ELR (cell line): Measurements from ENCODE around the gene COP1.

ENCODE experiments used
- DNase-seq: peaks from one replicate; pipeline ENCODE4 v3.0.0-alpha.2; 2015; ENCODE audit warnings: low read depth

Gene COP1

GRCh38 chr1:175963740-175964139 lies 243.3 kb downstream of the COP1 start:
- DNase-seq, result no peak

DNA sequence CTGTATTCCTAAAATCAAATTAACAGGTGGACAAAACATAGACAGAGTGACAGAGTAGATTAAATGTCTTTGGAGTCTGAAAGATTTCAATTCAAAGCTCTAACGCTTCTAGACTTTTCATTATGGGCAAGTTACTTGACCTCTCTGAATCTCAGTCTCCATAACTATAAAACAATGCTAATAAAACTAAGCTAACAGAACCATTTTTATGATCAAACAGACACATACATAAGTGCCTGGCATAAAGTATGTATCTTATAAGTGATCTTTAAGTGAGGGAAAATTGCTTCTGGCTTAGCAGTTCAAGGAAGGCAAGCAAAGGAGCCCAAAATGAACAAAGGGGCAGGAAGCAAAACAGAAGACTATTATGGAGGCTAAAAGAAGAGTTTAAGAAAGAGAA lies 246.9 kb downstream of the COP1 start:
- no peak for DNase-seq

GRCh38 chr1:175951627-175952026 lies 255.5 kb downstream of the COP1 start:
- no peak for DNase-seq

- no peak for DNase-seq
Measured at GRCh38 chr1:175947771-175948170, 259.3 kb downstream of the COP1 start.

- no peak for DNase-seq
Measured at GRCh38 chr1:175944591-175944990, 262.5 kb downstream of the COP1 start.

DNA sequence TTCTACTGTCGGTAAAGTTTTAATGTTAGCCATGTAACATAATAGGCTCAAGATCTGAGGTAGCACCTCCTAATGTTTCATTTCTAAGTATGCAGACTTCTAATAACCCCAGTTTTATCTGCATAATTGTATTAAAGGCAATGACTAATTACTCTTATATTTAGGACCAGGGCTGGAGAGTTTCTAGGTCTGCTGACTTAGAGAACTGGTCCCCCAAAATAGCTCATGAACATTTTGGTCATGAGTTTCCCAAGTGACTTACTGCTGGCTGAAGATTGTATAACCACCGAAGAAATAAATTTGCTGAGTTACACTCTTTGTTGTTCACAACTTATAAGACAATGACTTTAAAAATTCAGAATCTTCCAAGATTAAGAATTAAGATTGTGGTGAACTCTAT lies 265.9 kb downstream of the COP1 start:
- DNase-seq, result no peak

GRCh38 chr1:175936736-175937135 lies 270.4 kb downstream of the COP1 start:
- DNase-seq, result no peak

- no peak for DNase-seq
Measured at GRCh38 chr1:175935566-175936115, 271.4 kb downstream of the COP1 start.

DNA sequence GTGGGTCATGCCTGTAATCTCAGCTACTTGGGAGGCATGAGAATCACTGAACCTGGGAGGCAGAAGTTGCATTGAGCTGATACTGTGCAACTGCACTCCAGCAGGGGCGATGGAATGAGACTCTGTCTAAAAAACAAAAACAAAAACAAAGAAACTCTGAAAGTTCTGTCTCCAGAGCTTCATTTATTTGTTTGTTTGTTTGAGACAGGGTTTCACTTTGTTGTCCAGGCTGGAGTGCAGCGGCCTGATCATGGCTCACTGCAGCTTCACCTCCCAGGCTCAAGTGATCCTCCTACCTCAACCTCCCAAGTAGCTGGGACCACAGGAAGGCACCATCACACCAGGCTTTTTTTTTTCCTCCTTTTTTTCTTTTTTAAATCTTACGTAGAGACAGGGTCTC lies 271.9 kb downstream of the COP1 start:
- no peak for DNase-seq

DNA sequence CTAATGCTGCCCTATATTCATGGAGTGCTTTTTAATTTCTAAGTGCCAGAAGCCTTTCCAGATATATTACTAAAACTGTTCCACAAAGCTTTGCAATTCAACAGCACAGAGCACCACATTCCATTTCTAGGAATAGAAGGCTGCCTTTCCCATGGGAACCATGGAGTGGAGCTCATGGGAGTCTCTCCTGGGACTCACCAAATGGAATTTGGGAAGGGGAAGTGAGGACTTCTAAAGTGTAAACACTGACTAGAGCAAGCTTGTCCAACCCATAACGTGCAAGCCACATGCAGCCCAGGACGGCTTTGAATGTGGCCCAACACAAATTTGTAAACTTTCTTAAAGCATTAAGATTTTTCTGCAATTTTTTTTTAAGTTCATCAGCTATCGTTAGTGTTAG lies 273.3 kb downstream of the COP1 start:
- DNase-seq, result no peak

- DNase-seq, result no peak
Measured at GRCh38 chr1:175927944-175928343, 279.1 kb downstream of the COP1 start.

- no peak for DNase-seq
Measured at GRCh38 chr1:175922254-175922881, 284.7 kb downstream of the COP1 start.

DNA sequence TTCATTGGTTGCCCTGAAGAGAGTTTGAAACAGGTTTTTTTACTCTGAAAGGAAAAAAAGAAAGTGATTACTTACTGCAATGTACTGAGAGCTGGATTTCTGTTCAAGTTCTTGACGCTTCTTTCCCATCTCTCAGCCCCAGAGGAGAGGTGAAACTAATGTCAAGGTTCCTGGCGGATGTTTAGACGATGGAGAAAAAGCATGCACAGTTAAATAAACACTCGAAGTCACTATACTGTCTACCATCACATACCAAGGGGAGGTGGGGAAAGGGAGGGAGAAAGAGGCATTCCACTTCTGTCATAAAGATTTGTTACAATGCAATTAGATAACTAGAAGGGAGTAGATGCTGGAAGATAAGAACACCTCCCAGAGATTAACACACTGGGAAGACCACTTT lies 286.7 kb downstream of the COP1 start:
- DNase-seq, result no peak

- DNase-seq, result no peak
Measured at GRCh38 chr1:175919001-175919400, 288.1 kb downstream of the COP1 start.

DNA sequence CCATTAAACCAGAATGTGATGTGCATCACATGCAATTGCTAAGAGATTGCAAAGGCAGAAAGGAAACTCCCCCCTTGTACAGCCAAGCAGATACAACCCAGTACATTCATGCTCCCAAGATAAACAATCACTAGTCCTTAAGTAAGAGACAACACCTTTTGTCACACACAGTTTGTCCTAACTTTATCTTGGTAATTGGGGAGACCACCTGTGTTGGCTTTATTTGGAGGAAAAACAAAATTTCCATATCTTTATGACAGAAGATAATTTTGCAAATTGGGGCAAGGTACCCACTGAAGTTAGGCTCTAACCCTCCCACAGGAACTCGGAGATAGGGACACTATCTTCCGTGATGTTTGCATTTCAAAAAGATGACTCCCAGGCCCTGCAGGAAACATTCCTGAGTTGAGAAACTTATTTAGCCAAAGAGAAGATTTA lies 288.7 kb downstream of the COP1 start:
- DNase-seq, result no peak

DNA sequence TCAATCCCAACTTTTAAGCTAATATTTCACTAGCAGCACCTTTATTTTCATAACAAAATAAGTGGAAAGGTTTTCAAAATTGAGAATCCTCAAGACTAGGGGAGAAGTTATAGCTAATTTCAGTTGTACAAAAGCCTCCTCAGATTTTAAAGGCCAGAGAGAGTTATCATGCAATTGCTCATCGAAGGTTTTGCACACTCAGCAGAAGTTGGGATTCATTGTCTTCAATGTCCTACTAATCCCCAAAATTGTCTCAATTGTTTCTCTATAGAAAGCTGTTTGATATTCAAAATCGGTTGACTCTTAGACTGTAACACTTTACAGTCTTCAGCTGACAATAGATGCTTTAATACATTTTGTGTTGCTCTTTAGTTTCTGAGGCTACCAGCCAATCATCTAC lies 293.0 kb downstream of the COP1 start:
- DNase-seq, result no peak

DNA sequence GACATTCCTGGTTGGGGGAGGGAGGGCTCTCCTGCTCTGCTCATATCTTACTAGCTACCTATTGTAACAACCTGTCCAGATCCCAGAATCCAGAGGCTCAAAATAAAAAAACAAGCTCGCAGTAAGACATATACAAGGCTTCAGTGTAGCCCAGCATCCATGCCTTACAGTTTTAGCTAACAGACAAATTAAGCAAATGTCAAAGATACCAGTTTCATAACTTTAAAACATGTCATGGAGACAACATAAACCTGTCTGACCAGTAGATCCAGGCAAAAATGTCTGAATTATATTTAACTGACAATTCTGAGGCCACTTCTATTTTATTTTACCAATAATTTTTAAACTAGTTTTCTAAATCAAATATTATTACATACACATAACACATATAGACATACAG lies 295.9 kb downstream of the COP1 start:
- no peak for DNase-seq

DNA sequence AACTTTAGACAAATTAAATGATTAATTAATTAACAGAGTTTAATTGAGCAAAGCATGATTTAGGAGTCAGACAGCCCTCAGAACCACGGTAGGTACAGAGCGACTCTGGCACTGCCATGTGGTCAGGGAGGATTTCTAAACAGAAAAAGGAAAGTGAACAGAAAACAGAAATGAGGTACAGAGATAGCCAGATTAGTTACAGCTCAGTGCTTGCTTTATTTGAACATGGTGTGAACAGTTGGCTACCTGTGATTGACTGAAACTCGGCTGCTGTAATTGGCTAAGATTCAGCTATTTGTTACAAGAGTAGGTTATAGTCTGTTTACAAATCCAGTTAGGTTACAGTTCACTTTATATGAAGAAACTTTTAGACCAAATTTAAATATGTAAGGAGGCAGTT lies 300.7 kb downstream of the COP1 start:
- no peak for DNase-seq

GRCh38 chr1:175904808-175905207 lies 302.3 kb downstream of the COP1 start:
- DNase-seq, result no peak

DNA sequence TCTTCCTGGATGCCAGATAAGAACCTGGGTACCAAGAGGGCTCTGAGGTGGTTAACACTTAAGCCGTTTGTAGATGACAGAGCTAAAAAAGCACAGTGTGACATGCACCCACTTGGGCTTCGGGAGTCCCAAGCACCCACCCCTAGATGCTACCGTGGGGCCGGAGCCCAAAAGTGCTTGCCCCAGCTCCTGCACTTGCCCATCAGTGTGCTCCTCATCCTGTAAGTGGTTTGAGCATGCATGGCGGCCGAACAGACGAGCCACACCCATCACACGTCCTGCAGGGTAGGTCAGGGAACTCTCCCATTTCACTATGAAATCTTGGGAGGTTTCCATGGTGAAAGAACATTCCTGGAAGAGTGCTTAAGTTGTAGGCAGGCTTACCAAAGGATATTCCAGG lies 304.8 kb downstream of the COP1 start:
- no peak for DNase-seq

DNA sequence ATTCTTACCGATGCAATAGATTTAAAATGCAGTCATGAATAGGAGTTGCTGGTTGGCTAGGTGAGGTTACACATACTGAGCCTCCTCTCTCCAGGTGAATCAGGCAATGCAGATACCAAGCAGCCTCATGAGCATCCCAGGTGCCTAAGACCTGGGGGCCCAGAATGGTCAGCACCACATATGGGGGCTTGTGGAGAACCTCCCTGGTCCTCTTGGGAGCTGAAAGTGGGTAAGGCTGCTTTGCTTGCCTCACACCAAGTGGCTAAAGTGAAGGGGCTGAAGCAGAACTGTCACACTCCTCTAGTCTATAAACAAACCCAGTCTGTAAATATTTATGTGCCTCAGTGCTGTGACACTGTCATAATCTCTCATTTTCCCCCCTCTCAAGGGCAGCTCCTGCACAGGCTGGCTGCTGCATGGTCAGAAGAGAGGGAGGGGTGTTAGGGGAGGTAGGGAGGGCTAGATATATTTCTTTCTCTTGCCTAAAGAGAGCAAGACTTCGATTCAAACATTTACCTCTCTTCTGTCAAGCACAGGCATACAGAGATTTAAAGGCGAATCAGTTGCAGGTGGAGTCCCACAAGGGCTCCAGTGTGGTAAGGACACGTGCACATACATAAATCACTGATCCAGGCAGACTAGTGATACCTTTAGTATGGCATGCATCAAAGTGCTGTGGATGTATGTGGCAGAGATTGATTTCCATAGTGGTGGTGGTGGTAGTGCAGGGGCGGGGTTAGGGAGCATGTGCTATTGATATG lies 305.8 kb downstream of the COP1 start:
- no peak for DNase-seq

GRCh38 chr1:175900171-175900570 lies 306.9 kb downstream of the COP1 start:
- peak; percentile 36 for DNase-seq

- DNase-seq, result no peak
Measured at GRCh38 chr1:175895966-175896365, 311.1 kb downstream of the COP1 start.
